ENCODE measurements around the gene MCU. TPM values are rescaled to one million over a fixed set of nuclear protein-coding genes. Genes with fewer than 3 reads are reported as not detected.
"Not testable (repeated sequence)": the region's sequence is repeated elsewhere in the genome, so short reads cannot be mapped to it uniquely, and the experiment has no call there.

MCU gene
- total RNA-seq: 10 to 100 TPM; 17.7 to 22.1 (median 18.8) TPM
- polyA plus RNA-seq: 14.2 TPM
- long read RNA-seq, donor 1, transcript MCU-202 (8 exons, 2,949 nt): major isoform, 23 of 32 reads
- long read RNA-seq, donor 1, partial matches to known transcripts: 3 of 32 reads
- long read RNA-seq, donor 1, other reads (novel, unspliced or antisense): 5 of 32 reads
- long read RNA-seq, donor 2, transcript MCU-202 (8 exons, 2,949 nt): major isoform, 6 of 9 reads
- long read RNA-seq, donor 2, partial matches to known transcripts: 2 of 9 reads
- long read RNA-seq, donor 2, other reads (novel, unspliced or antisense): 1 of 9 reads
- long read RNA-seq, donor 3, transcript MCU-202 (8 exons, 2,949 nt): major isoform, 49 of 73 reads
- long read RNA-seq, donor 3, partial matches to known transcripts: 13 of 73 reads
- long read RNA-seq, donor 3, other reads (novel, unspliced or antisense): 11 of 73 reads
- long read RNA-seq, donor 4, transcript MCU-202 (8 exons, 2,949 nt): major isoform, 6 of 10 reads
- long read RNA-seq, donor 4, partial matches to known transcripts: 3 of 10 reads
- long read RNA-seq, donor 4, other reads (novel, unspliced or antisense): 1 of 10 reads

- intact Hi-C loops (cut with DNase I): loop anchor here in 3 of 4 donors (5.0 to 10.0 kb wide), 3 partner anchors 140 to 327 kb away; no protein-coding TSS in a partner anchor
Observed at GRCh38 chr10:72691863-72692743, at the start of gene MCU. MCU (plus strand) TSS chr10:72692143; CDS start chr10:72692152, 9 bp downstream.

GRCh38 chr10:72642318-72642717, 49.6 kb upstream of the MCU start:
- Histone ChIP-seq H3K4me1 (ENCODE audit: control insufficient read depth, insufficient read depth, low read length) (no peaks in the 10 kb centered on the region), H3K4me3 (ENCODE audit: low read length) (no peak overlapping the region), H3K27me3 (ENCODE audit: control insufficient read depth, insufficient read depth) (no peaks in the 10 kb centered on the region), H3K9me3 (ENCODE audit: control insufficient read depth, low read length) (no peaks in the 10 kb centered on the region), H3K27ac (ENCODE audit: low read length) (no peak overlapping the region)
- ATAC-seq: no peak
- DNase-seq: no peak
- intact Hi-C loops (cut with DNase I): no loop called here
- 91% methylated on average over 5 of the region's 5 CpGs for WGBS

More at GRCh38 chr10:72691863-72692743, at the start of gene MCU:
- no peaks in the 10 kb centered on the region for H3K4me1 ChIP-seq (ENCODE audit: control insufficient read depth, insufficient read depth, low read length)
- peak within 1 kb of the TSS; percentile 97 for H3K27ac ChIP-seq (ENCODE audit: low read length)
- ATAC-seq: peak; percentile 96 to 98
- under 1% methylated on average over 83 of the region's 83 CpGs for WGBS
- peak; percentile 95 to 98 (median 97) for DNase-seq
- H3K9me3 ChIP-seq (ENCODE audit: control insufficient read depth, low read length): no peaks in the 10 kb centered on the region
- no peaks in the 10 kb centered on the region for H3K27me3 ChIP-seq (ENCODE audit: control insufficient read depth, insufficient read depth)
- H3K4me3 ChIP-seq (ENCODE audit: low read length): peak within 1 kb of the TSS; percentile 92

GRCh38 chr10:72645263-72645858, 46.6 kb upstream of the MCU start:
- intact Hi-C loops (cut with DNase I): no loop called here
- ATAC-seq (peak in 1 of 2 donors; percentile 75), DNase-seq (no peak)
- WGBS: 60% methylated on average over 2 of the region's 2 CpGs
- H3K9me3 ChIP-seq (ENCODE audit: control insufficient read depth, low read length): no peaks in the 10 kb centered on the region
- H3K27ac ChIP-seq (ENCODE audit: low read length): no peak overlapping the region
- no peak overlapping the region for H3K4me3 ChIP-seq (ENCODE audit: low read length)
- no peaks in the 10 kb centered on the region for H3K27me3 ChIP-seq (ENCODE audit: control insufficient read depth, insufficient read depth)
- H3K4me1 ChIP-seq (ENCODE audit: control insufficient read depth, insufficient read depth, low read length): no peaks in the 10 kb centered on the region

DNA sequence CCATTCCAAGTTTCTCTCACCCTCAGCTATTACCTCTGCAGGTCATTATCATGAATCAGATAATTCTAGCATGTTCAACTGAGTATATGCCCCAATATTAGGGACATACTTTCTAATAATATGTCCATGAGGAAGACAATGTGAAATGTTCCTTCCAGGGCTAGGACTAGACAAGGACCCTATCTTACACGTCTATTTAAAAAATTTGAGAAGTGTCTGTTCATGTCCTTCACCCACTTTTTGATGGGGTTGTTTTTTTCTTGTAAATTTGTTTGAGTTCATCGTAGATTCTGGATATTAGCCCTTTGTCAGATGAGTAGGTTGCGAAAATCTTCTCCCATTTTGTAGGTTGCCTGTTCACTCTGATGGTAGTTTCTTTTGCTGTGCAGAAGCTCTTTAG, 45.0 kb upstream of the MCU start:
- H3K9me3 ChIP-seq (ENCODE audit: control insufficient read depth, low read length); DNase-seq; H3K4me1 ChIP-seq (ENCODE audit: control insufficient read depth, insufficient read depth, low read length); intact Hi-C loops (cut with DNase I); ATAC-seq; H3K27me3 ChIP-seq (ENCODE audit: control insufficient read depth, insufficient read depth); H3K4me3 ChIP-seq (ENCODE audit: low read length); H3K27ac ChIP-seq (ENCODE audit: low read length): not testable (repeated sequence)
- WGBS: 90% methylated on average over 3 of the region's 3 CpGs

- Histone ChIP-seq H3K9me3 (ENCODE audit: control insufficient read depth, low read length) (no peaks in the 10 kb centered on the region), H3K4me3 (ENCODE audit: low read length) (no peak overlapping the region), H3K27me3 (ENCODE audit: control insufficient read depth, insufficient read depth) (no peaks in the 10 kb centered on the region), H3K27ac (ENCODE audit: low read length) (no peak overlapping the region), H3K4me1 (ENCODE audit: control insufficient read depth, insufficient read depth, low read length) (no peaks in the 10 kb centered on the region)
- WGBS: 94% methylated on average over 1 of the region's 1 CpG
- DNase-seq (no peak), ATAC-seq (no peak)
- intact Hi-C loops (cut with DNase I): no loop called here
Observed at GRCh38 chr10:72648301-72648700, 43.6 kb upstream of the MCU start.

- intact Hi-C loops (cut with DNase I): no loop called here
- WGBS: 58% methylated on average over 5 of the region's 5 CpGs
- Histone ChIP-seq H3K27ac (ENCODE audit: low read length) (no peak overlapping the region), H3K27me3 (ENCODE audit: control insufficient read depth, insufficient read depth) (no peaks in the 10 kb centered on the region), H3K4me3 (ENCODE audit: low read length) (no peak overlapping the region), H3K4me1 (ENCODE audit: control insufficient read depth, insufficient read depth, low read length) (no peaks in the 10 kb centered on the region), H3K9me3 (ENCODE audit: control insufficient read depth, low read length) (no peaks in the 10 kb centered on the region)
- DNase-seq (no peak), ATAC-seq (no peak)
Observed at GRCh38 chr10:72649291-72649690, 42.7 kb upstream of the MCU start.

- 69% methylated on average over 6 of the region's 6 CpGs for WGBS
- Histone ChIP-seq H3K9me3 (ENCODE audit: control insufficient read depth, low read length) (no peaks in the 10 kb centered on the region), H3K4me1 (ENCODE audit: control insufficient read depth, insufficient read depth, low read length) (no peaks in the 10 kb centered on the region), H3K27ac (ENCODE audit: low read length) (no peak overlapping the region), H3K4me3 (ENCODE audit: low read length) (no peak overlapping the region), H3K27me3 (ENCODE audit: control insufficient read depth, insufficient read depth) (no peaks in the 10 kb centered on the region)
- intact Hi-C loops (cut with DNase I): no loop called here
- ATAC-seq: no peak
- no peak for DNase-seq
Observed at GRCh38 chr10:72653383-72654096, 38.4 kb upstream of the MCU start.

- Histone ChIP-seq H3K4me1 (ENCODE audit: control insufficient read depth, insufficient read depth, low read length) (no peaks in the 10 kb centered on the region), H3K27ac (ENCODE audit: low read length) (no peak overlapping the region), H3K9me3 (ENCODE audit: control insufficient read depth, low read length) (no peaks in the 10 kb centered on the region), H3K27me3 (ENCODE audit: control insufficient read depth, insufficient read depth) (no peaks in the 10 kb centered on the region), H3K4me3 (ENCODE audit: low read length) (no peak overlapping the region)
- intact Hi-C loops (cut with DNase I): no loop called here
- 77% methylated on average over 3 of the region's 3 CpGs for WGBS
- ATAC-seq (no peak), DNase-seq (no peak)
Observed at GRCh38 chr10:72654720-72655119, 37.2 kb upstream of the MCU start.

- DNase-seq: no peak
- Histone ChIP-seq H3K4me3 (ENCODE audit: low read length) (no peak overlapping the region), H3K9me3 (ENCODE audit: control insufficient read depth, low read length) (no peaks in the 10 kb centered on the region), H3K4me1 (ENCODE audit: control insufficient read depth, insufficient read depth, low read length) (no peaks in the 10 kb centered on the region), H3K27ac (ENCODE audit: low read length) (no peak overlapping the region), H3K27me3 (ENCODE audit: control insufficient read depth, insufficient read depth) (no peaks in the 10 kb centered on the region)
- no peak for ATAC-seq
- intact Hi-C loops (cut with DNase I): no loop called here
- 83% methylated on average over 5 of the region's 5 CpGs for WGBS
Observed at GRCh38 chr10:72658696-72659400, 33.1 kb upstream of the MCU start.

- Histone ChIP-seq H3K27ac (ENCODE audit: low read length) (no peak overlapping the region), H3K9me3 (ENCODE audit: control insufficient read depth, low read length) (no peaks in the 10 kb centered on the region), H3K4me1 (ENCODE audit: control insufficient read depth, insufficient read depth, low read length) (no peaks in the 10 kb centered on the region), H3K27me3 (ENCODE audit: control insufficient read depth, insufficient read depth) (no peaks in the 10 kb centered on the region), H3K4me3 (ENCODE audit: low read length) (no peak overlapping the region)
- DNase-seq: no peak
- no peak for ATAC-seq
- intact Hi-C loops (cut with DNase I): no loop called here
- 95% methylated on average over 8 of the region's 8 CpGs for WGBS
Observed at GRCh38 chr10:72659694-72660093, 32.2 kb upstream of the MCU start.

All from right cardiac atrium (tissue), 5 donors.